ENCODE measurements around the gene NFXL1.

- TF ChIP-seq POLR2A (IDR thresholded peaks at IDR 0.05; ENCODE audit: low read depth, low read length) (no peak), POLR2AphosphoS5 (IDR thresholded peaks at IDR 0.05; ENCODE audit: low read depth, low read length) (no peak), TAF1 (IDR thresholded peaks at IDR 0.05; ENCODE audit: low read depth, low read length) (no peak), SPI1 (IDR thresholded peaks at IDR 0.05; ENCODE audit: low read depth, low read length) (no peak), PAX5 (IDR thresholded peaks at IDR 0.05; ENCODE audit: insufficient read depth, low read length, severe bottlenecking) (no peak), POU2F2 (IDR thresholded peaks at IDR 0.05; ENCODE audit: low read depth, low read length) (no peak)
Observed at GRCh38 chr4:47842985-47843384, 71.4 kb downstream of the NFXL1 start.

Measured in GM12891 (cell line).